ENCODE measurements around the gene MRPL55. TPM values are rescaled to one million over a fixed set of nuclear protein-coding genes. Genes with fewer than 3 reads are reported as not detected.

MRPL55 gene
- total RNA-seq, 2 donors from 2014 or later, result 120 to 136 TPM

DNA sequence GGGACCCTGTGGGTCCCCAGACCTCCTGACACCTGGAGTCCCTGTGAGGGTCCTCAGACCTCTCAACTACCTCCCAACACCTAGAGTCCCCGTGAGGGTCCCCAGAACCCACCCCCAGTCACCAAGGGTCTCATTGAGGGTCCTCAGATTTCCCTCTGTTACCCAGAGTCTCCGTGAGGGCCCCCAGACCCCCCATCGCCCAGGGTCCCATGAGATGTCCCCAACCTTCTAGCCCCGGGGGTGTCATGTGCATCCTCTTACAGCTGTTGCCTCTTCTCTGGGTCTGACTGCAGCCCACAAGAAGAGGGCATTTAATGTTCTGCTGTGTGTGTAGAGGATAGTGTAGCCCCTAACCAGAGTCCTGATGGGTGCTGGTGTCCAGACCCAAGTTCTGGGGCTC is 38.7 kb upstream of the MRPL55 start:
- no peaks in the 10 kb centered on the region for H3K36me3 ChIP-seq
- no peaks in the 10 kb centered on the region for H3K27me3 ChIP-seq (replicated peaks; ENCODE audit: insufficient read depth)
- no peak overlapping the region for H3K4me3 ChIP-seq
- 91% methylated on average over 4 of the region's 4 CpGs for WGBS
- TF ChIP-seq POLR2A (IDR thresholded peaks at IDR 0.05) (no peak), POLR2AphosphoS5 (IDR thresholded peaks at IDR 0.05) (no peak)
- TF ChIP-seq, protein P1, sequence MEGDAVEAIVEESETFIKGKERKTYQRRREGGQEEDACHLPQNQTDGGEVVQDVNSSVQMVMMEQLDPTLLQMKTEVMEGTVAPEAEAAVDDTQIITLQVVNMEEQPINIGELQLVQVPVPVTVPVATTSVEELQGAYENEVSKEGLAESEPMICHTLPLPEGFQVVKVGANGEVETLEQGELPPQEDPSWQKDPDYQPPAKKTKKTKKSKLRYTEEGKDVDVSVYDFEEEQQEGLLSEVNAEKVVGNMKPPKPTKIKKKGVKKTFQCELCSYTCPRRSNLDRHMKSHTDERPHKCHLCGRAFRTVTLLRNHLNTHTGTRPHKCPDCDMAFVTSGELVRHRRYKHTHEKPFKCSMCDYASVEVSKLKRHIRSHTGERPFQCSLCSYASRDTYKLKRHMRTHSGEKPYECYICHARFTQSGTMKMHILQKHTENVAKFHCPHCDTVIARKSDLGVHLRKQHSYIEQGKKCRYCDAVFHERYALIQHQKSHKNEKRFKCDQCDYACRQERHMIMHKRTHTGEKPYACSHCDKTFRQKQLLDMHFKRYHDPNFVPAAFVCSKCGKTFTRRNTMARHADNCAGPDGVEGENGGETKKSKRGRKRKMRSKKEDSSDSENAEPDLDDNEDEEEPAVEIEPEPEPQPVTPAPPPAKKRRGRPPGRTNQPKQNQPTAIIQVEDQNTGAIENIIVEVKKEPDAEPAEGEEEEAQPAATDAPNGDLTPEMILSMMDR (IDR thresholded peaks at IDR 0.05), result no peak
- no peak overlapping the region for H3K27ac ChIP-seq
- no peak for DNase-seq (ENCODE audit: low spot score)
- no peaks in the 10 kb centered on the region for H3K4me1 ChIP-seq (replicated peaks)
- intact Hi-C loops (cut with DNase I), result loop anchor here (5.0 to 10.0 kb wide), 2 partner anchors 40 to 127 kb away; partner anchors contain the start of gene MRPL55
- no peaks in the 10 kb centered on the region for H3K9me3 ChIP-seq

- H3K36me3 ChIP-seq, result no peaks in the 10 kb centered on the region
- no peak overlapping the region for H3K4me3 ChIP-seq
- no peaks in the 10 kb centered on the region for H3K9me3 ChIP-seq
- WGBS, result 89% methylated on average over 19 of the region's 20 CpGs
- intact Hi-C loops (cut with DNase I), result loop anchor here (5.0 to 10.0 kb wide), 2 partner anchors 40 to 128 kb away; partner anchors contain the start of gene MRPL55
- TF ChIP-seq POLR2AphosphoS5 (IDR thresholded peaks at IDR 0.05), result no peak
- TF ChIP-seq, protein P1 (IDR thresholded peaks at IDR 0.05), result no peak
- TF ChIP-seq POLR2A (IDR thresholded peaks at IDR 0.05), result no peak
- no peak for DNase-seq (ENCODE audit: low spot score)
- no peaks in the 10 kb centered on the region for H3K4me1 ChIP-seq (replicated peaks)
- no peaks in the 10 kb centered on the region for H3K27me3 ChIP-seq (replicated peaks; ENCODE audit: insufficient read depth)
- no peak overlapping the region for H3K27ac ChIP-seq
These were observed 38.1 kb upstream of the MRPL55 start for GRCh38 chr1:228147151-228147693.

DNA sequence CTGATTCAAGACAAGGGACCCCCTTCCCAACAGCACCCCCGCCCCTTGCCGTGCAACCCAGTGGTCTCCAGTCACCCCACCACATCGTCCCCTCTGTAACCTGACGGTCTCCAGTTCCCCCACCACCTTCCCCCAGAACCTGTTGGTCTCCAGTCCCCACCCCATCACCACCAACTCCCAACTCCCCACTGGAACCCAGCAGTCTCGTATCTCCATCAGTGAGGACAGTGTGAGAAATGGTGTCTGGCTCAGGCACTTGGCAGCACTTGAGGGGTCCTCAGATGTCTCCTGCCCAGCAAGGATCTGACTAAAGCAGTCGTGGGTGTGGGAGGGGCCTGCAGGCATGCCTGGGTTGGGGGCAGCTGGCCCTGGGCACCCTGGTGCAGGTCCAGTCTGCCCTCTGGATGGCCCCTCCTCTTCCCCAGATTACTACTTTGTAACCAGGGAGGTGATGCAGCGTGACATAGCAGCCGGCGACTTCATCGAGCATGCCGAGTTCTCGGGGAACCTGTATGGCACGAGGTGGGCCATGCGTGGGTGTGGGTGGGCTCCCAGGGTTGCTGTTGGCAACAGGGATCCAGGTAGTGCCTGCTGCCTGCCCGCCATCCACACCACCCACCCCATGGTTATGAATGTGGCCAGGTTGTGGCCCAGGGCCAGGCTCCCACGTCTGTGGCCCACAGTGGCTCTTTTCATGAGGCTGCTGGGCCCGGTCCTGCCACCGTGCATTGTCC is 37.5 kb upstream of the MRPL55 start:
- intact Hi-C loops (cut with DNase I), result loop anchor here (5.0 to 10.0 kb wide), 2 partner anchors 39 to 128 kb away; partner anchors contain the start of gene MRPL55
- H3K9me3 ChIP-seq, result no peaks in the 10 kb centered on the region
- DNase-seq (ENCODE audit: low spot score), result no peak
- no peaks in the 10 kb centered on the region for H3K27me3 ChIP-seq (replicated peaks; ENCODE audit: insufficient read depth)
- WGBS, result 84% methylated on average over 18 of the region's 18 CpGs
- no peak overlapping the region for H3K27ac ChIP-seq
- no peaks in the 10 kb centered on the region for H3K36me3 ChIP-seq
- no peak for TF ChIP-seq POLR2AphosphoS5 (IDR thresholded peaks at IDR 0.05)
- TF ChIP-seq, protein P1 (IDR thresholded peaks at IDR 0.05), result no peak
- no peak for TF ChIP-seq POLR2A (IDR thresholded peaks at IDR 0.05)
- H3K4me3 ChIP-seq, result no peak overlapping the region
- peaks cover 3% of the 10 kb centered on the region for H3K4me1 ChIP-seq (replicated peaks)

GRCh38 chr1:228145463-228146416 is 36.6 kb upstream of the MRPL55 start:
- Histone ChIP-seq H3K36me3 (no peaks in the 10 kb centered on the region), H3K4me3 (no peak overlapping the region), H3K27me3 (replicated peaks; ENCODE audit: insufficient read depth) (no peaks in the 10 kb centered on the region), H3K9me3 (no peaks in the 10 kb centered on the region), H3K27ac (no peak overlapping the region), H3K4me1 (replicated peaks) (peaks cover 9% of the 10 kb centered on the region)
- intact Hi-C loops (cut with DNase I), result loop anchor here (5.0 to 10.0 kb wide), 2 partner anchors 38 to 129 kb away; partner anchors contain the start of gene MRPL55
- WGBS, result 90% methylated on average over 28 of the region's 31 CpGs
- DNase-seq (ENCODE audit: low spot score), result no peak
- no peak for TF ChIP-seq POLR2A (IDR thresholded peaks at IDR 0.05)
- TF ChIP-seq, protein P1 (IDR thresholded peaks at IDR 0.05), result no peak
- no peak for TF ChIP-seq POLR2AphosphoS5 (IDR thresholded peaks at IDR 0.05)

All from prostate gland (tissue), 2 donors.